ENCODE results near the gene ULBP1.
"Not testable (repeated sequence)": the region's sequence is repeated elsewhere in the genome, so short reads cannot be mapped to it uniquely, and the experiment has no call there.

ULBP1 gene

GRCh38 chr6:149963462-149964307, at the start of gene ULBP1:
TSS of gene ULBP1 (plus strand) at chr6:149963943. CDS start at chr6:149964050, 107 bp downstream.
- TF ChIP-seq CTCF (conservative IDR thresholded peaks at IDR 0.05; ENCODE audit: low read depth, low read length): peak; percentile 30

GRCh38 chr6:149915970-149916865, 47.5 kb upstream of the ULBP1 start:
- DNase-seq (ENCODE audit: low read depth): no peak
- TF ChIP-seq CTCF (conservative IDR thresholded peaks at IDR 0.05; ENCODE audit: low read depth, low read length): no peak

More at GRCh38 chr6:149963462-149964307, at the start of gene ULBP1:
- H3K4me3 ChIP-seq (ENCODE audit: low read depth, low read length): peak within 1 kb of the TSS; percentile 46
- peak; percentile 58 for DNase-seq (ENCODE audit: low read depth)

GRCh38 chr6:149917679-149918078, 46.1 kb upstream of the ULBP1 start:
- DNase-seq (ENCODE audit: low read depth): no peak
- no peak overlapping the region for H3K4me3 ChIP-seq (ENCODE audit: low read depth, low read length)
- no peak for TF ChIP-seq CTCF (conservative IDR thresholded peaks at IDR 0.05; ENCODE audit: low read depth, low read length)

More at GRCh38 chr6:149915970-149916865, 47.5 kb upstream of the ULBP1 start:
- no peak overlapping the region for H3K4me3 ChIP-seq (ENCODE audit: low read depth, low read length)

GRCh38 chr6:149918151-149918905, 45.4 kb upstream of the ULBP1 start:
- no peak overlapping the region for H3K4me3 ChIP-seq (ENCODE audit: low read depth, low read length)
- no peak for TF ChIP-seq CTCF (conservative IDR thresholded peaks at IDR 0.05; ENCODE audit: low read depth, low read length)
- DNase-seq (ENCODE audit: low read depth): no peak

GRCh38 chr6:149919126-149919833, 44.5 kb upstream of the ULBP1 start:
- DNase-seq (ENCODE audit: low read depth): not testable (repeated sequence)

GRCh38 chr6:149919834-149920225, 43.9 kb upstream of the ULBP1 start:
- no peak for TF ChIP-seq CTCF (conservative IDR thresholded peaks at IDR 0.05; ENCODE audit: low read depth, low read length)
- no peak for DNase-seq (ENCODE audit: low read depth)
- no peak overlapping the region for H3K4me3 ChIP-seq (ENCODE audit: low read depth, low read length)

More at GRCh38 chr6:149919126-149919833, 44.5 kb upstream of the ULBP1 start:
- not testable (repeated sequence) for H3K4me3 ChIP-seq (ENCODE audit: low read depth, low read length)

Data from choroid plexus epithelial cell (primary cell).